ENCODE data around the gene PTEN.
"Not testable (repeated sequence)": the region's sequence is repeated elsewhere in the genome, so short reads cannot be mapped to it uniquely, and the experiment has no call there.

The PTEN gene

GRCh38 chr10:87863053-87863943, at the start of gene PTEN, which contains the start of gene KLLN:
Gene PTEN, plus strand, starts transcription at chr10:87863625. Its CDS starts 845 bp downstream, at chr10:87864470.
Gene KLLN, minus strand, starts transcription at chr10:87863533. Its CDS starts 1,046 bp downstream, at chr10:87862487.
- in situ Hi-C loops (cut with MboI; ENCODE audit: low sequenced_read_pairs): loop anchor here (5.0 kb wide), 1 partner anchor 524 kb away; no protein-coding TSS in a partner anchor

GRCh38 chr10:87816163-87816897, 47.1 kb upstream of the PTEN start:
- in situ Hi-C loops (cut with MboI; ENCODE audit: low sequenced_read_pairs): no loop called here

GRCh38 chr10:87816898-87817608, 46.4 kb upstream of the PTEN start:
- in situ Hi-C loops (cut with MboI; ENCODE audit: low sequenced_read_pairs): no loop called here

- in situ Hi-C loops (cut with MboI; ENCODE audit: low sequenced_read_pairs): no loop called here
Observed at GRCh38 chr10:87817609-87818504, 45.6 kb upstream of the PTEN start, which contains the start of gene ATAD1. Gene ATAD1, minus strand, starts transcription at chr10:87818226. Its CDS starts 3,627 bp downstream, at chr10:87814599.

GRCh38 chr10:87818505-87819288, 44.7 kb upstream of the PTEN start:
- in situ Hi-C loops (cut with MboI; ENCODE audit: low sequenced_read_pairs): no loop called here

- in situ Hi-C loops (cut with MboI; ENCODE audit: low sequenced_read_pairs): no loop called here
Observed at GRCh38 chr10:87819289-87819585, 44.2 kb upstream of the PTEN start.

GRCh38 chr10:87826653-87827052, 36.8 kb upstream of the PTEN start:
- in situ Hi-C loops (cut with MboI; ENCODE audit: low sequenced_read_pairs): no loop called here

GRCh38 chr10:87827681-87828080, 35.7 kb upstream of the PTEN start:
- in situ Hi-C loops (cut with MboI; ENCODE audit: low sequenced_read_pairs): no loop called here

GRCh38 chr10:87829051-87829450, 34.4 kb upstream of the PTEN start:
- in situ Hi-C loops (cut with MboI; ENCODE audit: low sequenced_read_pairs): not testable (repeated sequence)

GRCh38 chr10:87829986-87830729, 33.3 kb upstream of the PTEN start:
- in situ Hi-C loops (cut with MboI; ENCODE audit: low sequenced_read_pairs): no loop called here

GRCh38 chr10:87836098-87836497, 27.3 kb upstream of the PTEN start:
- in situ Hi-C loops (cut with MboI; ENCODE audit: low sequenced_read_pairs): no loop called here

- in situ Hi-C loops (cut with MboI; ENCODE audit: low sequenced_read_pairs): no loop called here
Observed at GRCh38 chr10:87837445-87837844, 26.0 kb upstream of the PTEN start.

- in situ Hi-C loops (cut with MboI; ENCODE audit: low sequenced_read_pairs): no loop called here
Observed at GRCh38 chr10:87838650-87839049, 24.8 kb upstream of the PTEN start.

- in situ Hi-C loops (cut with MboI; ENCODE audit: low sequenced_read_pairs): no loop called here
Observed at GRCh38 chr10:87841186-87841585, 22.2 kb upstream of the PTEN start.

GRCh38 chr10:87842220-87842641, 21.2 kb upstream of the PTEN start:
- in situ Hi-C loops (cut with MboI; ENCODE audit: low sequenced_read_pairs): no loop called here

- in situ Hi-C loops (cut with MboI; ENCODE audit: low sequenced_read_pairs): no loop called here
Observed at GRCh38 chr10:87842776-87843497, 20.5 kb upstream of the PTEN start.

- in situ Hi-C loops (cut with MboI; ENCODE audit: low sequenced_read_pairs): no loop called here
Observed at GRCh38 chr10:87843714-87844113, 19.7 kb upstream of the PTEN start.

All from HL-60/S4 (cell line).